GM12875 (cell line): Measurements from ENCODE around the gene ARNT2.

Source experiments
- H3K4me3 ChIP-seq: one replicate; pipeline ENCODE4 v1.5.1; 2011; ENCODE audit warnings: low read depth, low read length, control low read depth
- TF ChIP-seq, protein P1 (sequence below): IDR thresholded peaks from 2 replicates; pipeline ENCODE4 v1.5.1; 2011; ENCODE audit warnings: low read depth, mild to moderate bottlenecking, control low read depth, inconsistent platforms, low read length, moderate library complexity, borderline replicate concordance; ENCODE audit not compliant: insufficient read depth

The ARNT2 gene

DNA sequence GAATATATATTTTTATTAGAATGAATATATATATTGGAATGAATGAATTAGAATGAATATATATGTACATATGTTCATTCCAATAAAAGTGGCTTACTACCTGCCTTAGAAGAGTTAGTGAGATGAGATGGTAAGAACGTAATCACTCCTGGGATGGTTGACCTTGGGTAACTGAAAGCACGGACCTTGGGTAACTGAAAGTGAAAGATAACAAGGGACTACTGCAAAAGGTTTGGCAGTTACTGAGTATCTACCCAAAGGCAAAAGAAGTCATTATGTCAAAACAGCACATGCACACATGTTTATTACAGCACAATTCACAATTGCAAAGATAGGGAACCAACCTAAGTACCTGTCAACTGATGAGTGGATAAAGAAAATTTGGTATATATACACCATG lies 16.5 kb downstream of the ARNT2 start:
- H3K4me3 ChIP-seq: no peak overlapping the region

DNA sequence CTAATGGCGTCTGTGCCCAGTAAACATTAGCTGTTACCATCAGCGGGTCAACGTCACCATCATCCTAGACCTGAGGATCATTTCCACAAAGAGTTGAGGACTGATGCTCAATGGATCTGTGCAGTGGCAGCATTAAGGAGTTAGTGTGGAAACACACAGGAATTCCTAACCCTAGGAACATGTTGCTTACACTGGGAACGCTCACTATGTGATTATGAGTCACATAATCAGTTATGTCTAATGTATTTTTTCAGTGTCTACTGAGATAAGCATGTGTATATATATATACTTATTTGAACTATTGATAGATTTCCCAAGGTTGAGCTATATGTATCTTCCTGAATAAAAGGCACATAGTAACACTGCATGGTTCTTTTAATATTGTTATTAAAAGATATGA lies 19.0 kb downstream of the ARNT2 start:
- TF ChIP-seq, protein P1, sequence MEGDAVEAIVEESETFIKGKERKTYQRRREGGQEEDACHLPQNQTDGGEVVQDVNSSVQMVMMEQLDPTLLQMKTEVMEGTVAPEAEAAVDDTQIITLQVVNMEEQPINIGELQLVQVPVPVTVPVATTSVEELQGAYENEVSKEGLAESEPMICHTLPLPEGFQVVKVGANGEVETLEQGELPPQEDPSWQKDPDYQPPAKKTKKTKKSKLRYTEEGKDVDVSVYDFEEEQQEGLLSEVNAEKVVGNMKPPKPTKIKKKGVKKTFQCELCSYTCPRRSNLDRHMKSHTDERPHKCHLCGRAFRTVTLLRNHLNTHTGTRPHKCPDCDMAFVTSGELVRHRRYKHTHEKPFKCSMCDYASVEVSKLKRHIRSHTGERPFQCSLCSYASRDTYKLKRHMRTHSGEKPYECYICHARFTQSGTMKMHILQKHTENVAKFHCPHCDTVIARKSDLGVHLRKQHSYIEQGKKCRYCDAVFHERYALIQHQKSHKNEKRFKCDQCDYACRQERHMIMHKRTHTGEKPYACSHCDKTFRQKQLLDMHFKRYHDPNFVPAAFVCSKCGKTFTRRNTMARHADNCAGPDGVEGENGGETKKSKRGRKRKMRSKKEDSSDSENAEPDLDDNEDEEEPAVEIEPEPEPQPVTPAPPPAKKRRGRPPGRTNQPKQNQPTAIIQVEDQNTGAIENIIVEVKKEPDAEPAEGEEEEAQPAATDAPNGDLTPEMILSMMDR: no peak
- H3K4me3 ChIP-seq: no peak overlapping the region

More for the DNA sequence above, 16.5 kb downstream of the ARNT2 start:
- TF ChIP-seq, protein P1: no peak

DNA sequence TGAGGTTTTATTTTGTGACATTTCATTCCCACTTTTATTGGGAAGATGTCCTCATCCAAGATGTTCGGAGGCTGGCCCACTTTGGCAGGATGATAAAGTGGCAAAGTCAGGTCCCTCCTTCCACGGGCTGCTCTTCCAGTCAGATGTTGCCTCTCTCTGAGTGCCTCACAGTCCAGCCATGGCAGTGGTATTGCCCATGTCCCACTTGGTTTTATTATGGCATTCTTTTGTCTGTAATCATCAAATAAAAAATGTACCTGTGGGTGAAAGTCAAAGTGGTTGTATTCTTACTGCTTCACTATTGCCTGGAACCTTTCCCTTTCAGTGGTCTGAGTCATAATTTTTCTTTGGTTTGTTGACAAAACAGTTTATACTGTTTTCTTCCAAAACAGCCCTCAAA lies 20.2 kb downstream of the ARNT2 start:
- H3K4me3 ChIP-seq: no peak overlapping the region
- TF ChIP-seq, protein P1: no peak

DNA sequence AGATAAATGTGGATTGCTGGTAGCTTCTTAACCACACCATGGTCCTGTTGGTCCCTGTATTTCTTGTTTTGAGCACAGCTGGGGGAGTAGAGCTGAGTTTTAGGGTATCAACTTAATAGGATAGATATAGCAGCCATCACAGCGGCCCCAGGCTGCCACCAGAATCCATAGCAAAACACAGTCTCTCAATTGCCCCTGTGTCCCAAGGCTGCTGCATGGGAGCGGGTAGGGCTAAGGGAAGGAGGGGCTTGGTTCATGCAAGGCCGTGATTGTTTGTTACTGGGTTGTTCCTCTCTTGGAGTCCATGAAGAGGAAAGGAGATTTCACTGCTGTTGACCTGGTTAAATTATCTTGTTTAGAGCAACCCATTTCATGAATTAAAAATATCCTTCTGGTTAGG lies 22.1 kb downstream of the ARNT2 start:
- TF ChIP-seq, protein P1: no peak
- no peak overlapping the region for H3K4me3 ChIP-seq

DNA sequence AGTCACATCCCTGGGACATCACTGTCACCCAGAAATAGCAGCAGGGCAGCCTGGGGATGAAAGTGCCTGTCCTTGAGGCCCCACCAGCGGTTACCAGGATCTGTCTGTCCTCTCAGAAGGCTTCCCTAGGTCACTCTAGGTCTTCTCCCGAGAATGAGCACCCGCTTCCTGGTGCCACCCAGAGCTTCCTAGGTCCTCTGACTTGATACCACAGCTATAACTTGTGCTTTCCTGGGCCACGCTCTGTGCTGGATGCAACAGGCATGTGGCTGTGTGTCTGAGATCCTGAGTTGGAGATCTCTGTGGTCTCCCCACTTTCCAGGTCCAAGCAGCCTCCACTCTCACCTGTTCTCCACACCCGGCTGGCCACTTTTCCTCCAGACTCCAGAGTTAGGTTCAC lies 25.8 kb downstream of the ARNT2 start:
- no peak overlapping the region for H3K4me3 ChIP-seq
- TF ChIP-seq, protein P1: no peak

DNA sequence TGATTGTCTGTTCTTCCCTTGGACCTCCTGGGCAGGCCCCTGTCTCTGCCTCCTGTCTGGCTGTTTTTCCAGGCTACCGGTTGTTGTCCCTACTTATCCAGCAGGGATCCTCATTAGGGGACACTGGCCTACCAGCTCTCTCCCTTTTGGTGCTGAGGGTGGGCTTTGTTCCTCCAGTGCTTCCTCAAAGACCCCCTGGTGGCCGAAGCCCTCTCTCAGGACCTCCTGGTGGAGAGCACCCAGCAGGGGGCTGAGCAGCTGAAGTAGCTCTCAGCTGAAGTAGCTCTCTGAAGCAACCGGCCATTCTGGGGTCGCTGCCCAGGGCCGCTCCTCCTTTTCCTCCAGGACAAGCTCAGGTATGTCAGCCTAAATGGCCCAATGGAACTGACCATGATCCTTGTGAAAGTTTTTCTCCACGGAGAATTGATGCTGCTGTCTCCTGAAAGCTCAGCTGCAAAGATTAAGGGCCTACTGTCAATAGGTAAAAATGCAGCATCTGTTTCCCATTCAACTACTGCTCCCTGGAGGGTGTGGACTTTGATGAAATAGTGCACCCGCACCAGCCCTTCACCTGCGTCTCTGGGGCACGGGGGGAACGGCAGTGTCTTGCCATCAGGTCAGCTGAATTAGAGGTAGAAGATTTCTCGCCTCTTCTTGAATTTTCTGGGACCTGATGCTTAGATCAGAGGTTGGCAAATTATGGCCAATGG lies 27.6 kb downstream of the ARNT2 start:
- TF ChIP-seq, protein P1: no peak
- H3K4me3 ChIP-seq: no peak overlapping the region

DNA sequence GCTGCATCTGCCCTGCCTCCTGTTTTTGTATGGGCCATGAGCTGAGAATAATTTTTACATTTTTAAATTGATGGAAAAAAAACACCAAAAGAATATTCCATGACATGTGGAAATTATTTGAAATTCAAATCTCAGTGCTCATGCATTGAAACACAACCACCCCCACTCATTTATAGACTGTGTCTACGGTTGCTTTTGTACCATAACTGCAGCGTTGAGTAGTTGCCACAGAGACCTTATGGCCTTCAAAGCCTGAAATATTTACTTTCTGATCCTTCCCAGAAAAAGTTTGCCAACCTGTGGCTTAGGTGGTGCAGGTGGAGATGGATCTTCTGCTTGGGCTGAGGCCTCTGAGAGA lies 28.1 kb downstream of the ARNT2 start:
- TF ChIP-seq, protein P1: no peak
- no peak overlapping the region for H3K4me3 ChIP-seq
